ENCODE data around the gene POLG.

- TF ChIP-seq CTCF (IDR thresholded peaks at IDR 0.05) = no peak
- TF ChIP-seq POLR2A (IDR thresholded peaks at IDR 0.05) = no peak
- TF ChIP-seq EP300 (IDR thresholded peaks at IDR 0.05) = no peak
Observed at GRCh38 chr15:89293012-89293411, 41.6 kb downstream of the POLG start.
